GM12874 (cell line): ENCODE data around the gene NLRC5.

Experiments
- TF ChIP-seq, protein P1 (sequence below): IDR thresholded peaks from 2 replicates; pipeline ENCODE4 v1.5.1; 2011; ENCODE audit warnings: low read depth, mild to moderate bottlenecking, control low read depth, low read length, moderate library complexity; ENCODE audit not compliant: insufficient read depth

Gene NLRC5, protein sequence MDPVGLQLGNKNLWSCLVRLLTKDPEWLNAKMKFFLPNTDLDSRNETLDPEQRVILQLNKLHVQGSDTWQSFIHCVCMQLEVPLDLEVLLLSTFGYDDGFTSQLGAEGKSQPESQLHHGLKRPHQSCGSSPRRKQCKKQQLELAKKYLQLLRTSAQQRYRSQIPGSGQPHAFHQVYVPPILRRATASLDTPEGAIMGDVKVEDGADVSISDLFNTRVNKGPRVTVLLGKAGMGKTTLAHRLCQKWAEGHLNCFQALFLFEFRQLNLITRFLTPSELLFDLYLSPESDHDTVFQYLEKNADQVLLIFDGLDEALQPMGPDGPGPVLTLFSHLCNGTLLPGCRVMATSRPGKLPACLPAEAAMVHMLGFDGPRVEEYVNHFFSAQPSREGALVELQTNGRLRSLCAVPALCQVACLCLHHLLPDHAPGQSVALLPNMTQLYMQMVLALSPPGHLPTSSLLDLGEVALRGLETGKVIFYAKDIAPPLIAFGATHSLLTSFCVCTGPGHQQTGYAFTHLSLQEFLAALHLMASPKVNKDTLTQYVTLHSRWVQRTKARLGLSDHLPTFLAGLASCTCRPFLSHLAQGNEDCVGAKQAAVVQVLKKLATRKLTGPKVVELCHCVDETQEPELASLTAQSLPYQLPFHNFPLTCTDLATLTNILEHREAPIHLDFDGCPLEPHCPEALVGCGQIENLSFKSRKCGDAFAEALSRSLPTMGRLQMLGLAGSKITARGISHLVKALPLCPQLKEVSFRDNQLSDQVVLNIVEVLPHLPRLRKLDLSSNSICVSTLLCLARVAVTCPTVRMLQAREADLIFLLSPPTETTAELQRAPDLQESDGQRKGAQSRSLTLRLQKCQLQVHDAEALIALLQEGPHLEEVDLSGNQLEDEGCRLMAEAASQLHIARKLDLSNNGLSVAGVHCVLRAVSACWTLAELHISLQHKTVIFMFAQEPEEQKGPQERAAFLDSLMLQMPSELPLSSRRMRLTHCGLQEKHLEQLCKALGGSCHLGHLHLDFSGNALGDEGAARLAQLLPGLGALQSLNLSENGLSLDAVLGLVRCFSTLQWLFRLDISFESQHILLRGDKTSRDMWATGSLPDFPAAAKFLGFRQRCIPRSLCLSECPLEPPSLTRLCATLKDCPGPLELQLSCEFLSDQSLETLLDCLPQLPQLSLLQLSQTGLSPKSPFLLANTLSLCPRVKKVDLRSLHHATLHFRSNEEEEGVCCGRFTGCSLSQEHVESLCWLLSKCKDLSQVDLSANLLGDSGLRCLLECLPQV (N-terminal part only)

DNA sequence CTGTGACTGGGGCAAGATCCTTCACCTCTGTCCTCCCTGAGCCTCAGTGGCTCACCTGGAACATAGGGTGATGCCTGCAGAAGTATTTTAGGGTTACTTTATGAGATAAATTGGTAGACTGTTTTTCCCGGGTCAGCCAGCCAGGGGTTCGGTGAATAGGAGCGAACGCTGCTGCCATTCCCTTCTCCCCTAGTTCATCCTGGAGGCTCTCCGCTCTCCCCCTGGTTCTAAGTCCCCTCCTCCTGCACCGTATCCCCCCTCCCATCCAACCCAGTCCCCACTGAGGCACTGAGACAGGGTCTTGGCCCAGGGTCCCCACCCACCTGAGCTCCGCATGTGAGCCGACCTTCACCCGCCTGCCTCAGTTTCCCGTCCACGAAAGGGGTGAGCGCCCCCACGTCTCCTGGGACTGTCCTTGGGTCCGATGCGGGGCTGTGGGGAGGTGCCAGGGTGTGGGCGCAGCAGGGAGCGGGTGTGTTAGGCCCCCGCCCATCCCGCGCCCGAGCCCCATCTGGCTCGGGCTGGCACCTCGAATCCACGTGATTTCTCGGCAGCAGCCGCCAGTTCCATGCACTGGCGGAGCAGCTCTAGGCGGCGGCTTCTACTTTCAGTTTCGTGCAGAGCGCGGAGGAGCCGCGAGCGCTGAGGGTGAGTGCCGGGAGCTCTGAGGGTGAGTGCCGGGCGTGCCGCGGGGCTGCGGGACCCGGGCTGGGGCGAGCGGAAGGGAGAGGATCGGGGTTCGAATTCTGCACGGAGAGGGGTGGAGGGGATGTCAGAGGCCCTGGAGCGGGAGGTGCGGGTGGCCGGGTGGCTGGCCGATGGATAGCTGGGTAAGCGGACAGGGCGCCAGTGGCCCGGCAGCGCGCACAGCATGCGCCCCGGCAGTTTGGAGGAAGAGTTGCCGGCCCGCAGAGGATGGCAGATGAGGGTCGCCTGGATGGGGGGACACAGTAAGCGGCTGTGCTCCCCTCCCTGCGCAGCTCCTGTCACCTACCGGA is at the start of gene NLRC5:
Gene NLRC5, plus strand, starts transcription at position 610 of the 998 bp plus-strand sequence. CDS start 31,156 bp downstream, outside the sequence.
- TF ChIP-seq, protein P1, sequence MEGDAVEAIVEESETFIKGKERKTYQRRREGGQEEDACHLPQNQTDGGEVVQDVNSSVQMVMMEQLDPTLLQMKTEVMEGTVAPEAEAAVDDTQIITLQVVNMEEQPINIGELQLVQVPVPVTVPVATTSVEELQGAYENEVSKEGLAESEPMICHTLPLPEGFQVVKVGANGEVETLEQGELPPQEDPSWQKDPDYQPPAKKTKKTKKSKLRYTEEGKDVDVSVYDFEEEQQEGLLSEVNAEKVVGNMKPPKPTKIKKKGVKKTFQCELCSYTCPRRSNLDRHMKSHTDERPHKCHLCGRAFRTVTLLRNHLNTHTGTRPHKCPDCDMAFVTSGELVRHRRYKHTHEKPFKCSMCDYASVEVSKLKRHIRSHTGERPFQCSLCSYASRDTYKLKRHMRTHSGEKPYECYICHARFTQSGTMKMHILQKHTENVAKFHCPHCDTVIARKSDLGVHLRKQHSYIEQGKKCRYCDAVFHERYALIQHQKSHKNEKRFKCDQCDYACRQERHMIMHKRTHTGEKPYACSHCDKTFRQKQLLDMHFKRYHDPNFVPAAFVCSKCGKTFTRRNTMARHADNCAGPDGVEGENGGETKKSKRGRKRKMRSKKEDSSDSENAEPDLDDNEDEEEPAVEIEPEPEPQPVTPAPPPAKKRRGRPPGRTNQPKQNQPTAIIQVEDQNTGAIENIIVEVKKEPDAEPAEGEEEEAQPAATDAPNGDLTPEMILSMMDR, result no peak

DNA sequence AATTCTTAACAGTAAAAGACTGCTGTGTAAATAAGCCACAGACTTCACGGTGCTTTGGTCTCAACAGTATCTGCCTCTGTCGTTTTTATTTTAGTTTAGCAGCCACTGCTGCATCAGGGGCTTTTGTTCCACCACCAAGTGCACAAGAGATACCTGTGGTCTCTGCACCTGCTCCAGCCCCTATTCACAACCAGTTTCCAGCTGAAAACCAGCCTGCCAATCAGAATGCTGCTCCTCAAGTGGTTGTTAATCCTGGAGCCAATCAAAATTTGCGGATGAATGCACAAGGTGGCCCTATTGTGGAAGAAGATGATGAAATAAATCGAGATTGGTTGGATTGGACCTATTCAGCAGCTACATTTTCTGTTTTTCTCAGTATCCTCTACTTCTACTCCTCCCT is 49.6 kb upstream of the NLRC5 start:
- TF ChIP-seq, protein P1, result no peak

DNA sequence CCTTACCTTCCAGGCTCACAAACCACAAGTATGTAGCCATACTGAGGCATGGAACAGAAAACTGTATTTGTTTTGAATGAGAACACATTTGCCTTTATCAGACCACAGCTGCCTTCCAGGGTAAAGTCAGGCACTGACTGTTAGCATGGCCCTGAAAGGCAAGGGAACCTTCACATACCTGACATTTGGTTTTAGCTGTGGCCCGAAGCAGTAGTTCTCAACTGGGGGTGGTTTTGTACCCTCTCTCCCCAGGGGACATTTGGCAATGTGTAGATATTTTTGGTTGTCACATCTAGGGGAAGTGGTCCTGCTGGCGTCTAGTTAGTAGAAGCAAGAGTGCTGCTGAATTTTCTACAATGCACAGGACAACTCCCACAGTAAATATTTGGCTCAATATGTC is 48.3 kb upstream of the NLRC5 start:
- TF ChIP-seq, protein P1, result no peak

DNA sequence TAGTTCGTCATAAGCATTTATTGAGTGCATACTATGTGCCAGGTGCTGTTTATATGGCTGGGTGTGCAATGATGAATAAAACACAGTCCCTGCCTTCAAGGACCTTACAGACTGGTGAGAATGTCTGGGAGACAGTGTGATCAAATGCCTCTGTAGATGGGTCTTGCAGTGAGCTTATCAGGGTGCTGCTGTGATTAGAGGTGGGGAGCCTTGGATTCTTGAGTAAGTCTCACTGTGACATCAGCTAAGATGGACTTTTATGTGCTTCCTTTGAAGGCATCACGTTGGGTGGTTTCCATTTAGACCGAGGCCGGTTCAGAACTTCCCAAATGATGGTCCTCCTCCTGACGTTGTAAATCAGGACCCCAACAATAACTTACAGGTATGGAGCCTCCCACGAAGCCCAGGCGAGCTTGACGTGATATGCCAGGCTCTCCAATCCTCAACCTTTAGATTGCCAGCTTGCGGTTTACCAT is 47.5 kb upstream of the NLRC5 start:
- TF ChIP-seq, protein P1, result no peak

DNA sequence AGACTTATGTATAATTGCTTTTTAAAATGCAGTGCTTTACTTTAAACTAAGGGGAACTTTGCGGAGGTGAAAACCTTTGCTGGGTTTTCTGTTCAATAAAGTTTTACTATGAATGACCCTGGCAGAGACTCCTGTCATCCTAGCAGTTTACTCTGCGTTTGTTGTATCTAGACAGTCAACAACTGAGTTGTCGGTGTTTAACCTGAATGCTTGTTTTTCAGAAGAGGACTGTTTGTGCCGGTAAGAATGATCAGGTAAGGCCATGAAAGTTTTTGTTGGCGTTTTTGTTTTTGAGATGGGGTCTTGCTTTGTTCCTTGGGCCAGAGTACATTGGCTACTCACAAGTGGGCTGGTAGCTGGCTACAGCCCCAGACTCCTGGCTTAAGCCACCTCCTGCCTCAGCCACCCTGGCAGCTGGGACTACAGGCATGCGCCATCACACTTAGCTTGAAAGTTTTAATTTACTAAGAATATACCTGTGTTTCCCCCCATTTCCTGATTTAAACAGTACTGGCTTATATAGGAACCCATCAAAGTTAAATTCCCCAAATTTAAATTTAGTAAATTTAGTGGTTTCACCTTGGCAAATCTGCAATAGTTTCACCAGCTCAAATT is 45.5 kb upstream of the NLRC5 start:
- TF ChIP-seq, protein P1, result no peak
